Endometrial microvascular endothelial cells (primary cell): Measurements from ENCODE around the gene LRRC66. TPM values are rescaled to one million over a fixed set of nuclear protein-coding genes. Genes with fewer than 3 reads are reported as not detected.

ENCODE experiments used
- in situ Hi-C: cut with HindIII; loops from 2 replicates; pipeline ENCODE4 v1.10.0; 2017; ENCODE audit warnings: low sequenced_read_pairs, low pct_unique_long_range_greater_than_20kb; ENCODE audit errors: inconsistent ontology term
- total RNA-seq: library from RNA; depleted of rRNA; stranded (reverse); fragments of >200 nt; gene quantifications from one replicate; pipeline ENCODE4 v1.2.3, GENCODE V29; 2015; ENCODE audit errors: inconsistent ontology term

Gene LRRC66
- total RNA-seq, result 0.09 TPM

DNA sequence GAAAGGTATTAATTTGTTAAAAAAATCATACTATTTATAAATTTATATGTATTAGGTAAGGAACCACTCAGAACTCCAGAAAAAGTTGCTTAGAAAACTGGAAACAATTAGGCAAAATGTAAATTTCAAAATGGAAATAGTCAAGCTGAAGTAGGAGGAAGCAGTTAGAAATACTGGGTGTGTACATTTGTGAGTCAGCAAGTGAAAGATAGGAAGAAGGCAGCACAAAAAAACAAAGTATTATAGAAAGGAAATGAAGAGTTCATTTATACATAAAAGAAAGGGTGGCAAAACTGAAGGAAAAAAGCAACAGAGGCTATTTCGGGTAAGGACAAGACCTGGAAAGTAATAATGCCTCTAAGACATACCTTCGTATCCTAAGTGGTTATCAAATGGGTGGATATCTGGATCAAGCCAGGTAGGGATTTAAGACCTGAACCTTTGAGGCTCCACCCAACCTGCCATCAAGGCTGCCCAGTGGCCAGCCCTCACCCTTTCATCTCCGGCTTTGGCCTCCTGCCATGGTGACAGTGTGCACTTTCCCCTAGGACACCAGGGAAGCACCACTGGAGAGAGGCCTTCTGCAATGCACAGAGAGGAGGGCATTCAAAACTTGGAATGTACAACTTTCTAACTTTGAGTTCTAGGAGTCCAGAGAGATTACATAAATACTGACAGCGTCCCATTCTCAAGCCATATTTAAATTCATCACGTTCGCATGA, at the start of gene LRRC66:
TSS of gene LRRC66 (minus strand) at position 428 of the 722 bp plus-strand sequence. CDS start 2,750 bp downstream, outside the sequence.
- in situ Hi-C loops, result no loop called here

DNA sequence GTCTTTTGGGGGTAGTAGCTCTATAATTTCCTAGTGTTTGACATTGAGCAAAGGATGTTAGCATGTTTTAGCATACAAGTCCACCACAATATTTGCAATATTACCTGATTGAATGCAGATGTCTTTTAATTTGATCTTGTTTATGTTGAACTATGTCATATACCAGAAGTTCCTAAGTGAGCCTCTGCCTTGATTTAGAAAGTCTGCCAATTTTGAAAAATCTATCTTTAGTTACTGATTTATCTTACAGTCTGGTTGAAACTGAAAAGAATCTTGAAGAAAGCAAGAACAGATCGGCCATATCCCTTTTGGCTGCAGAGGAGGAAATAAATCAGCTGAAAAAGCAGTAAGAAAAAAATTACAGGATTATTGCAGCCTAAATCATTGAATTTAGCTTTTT, 49.4 kb upstream of the LRRC66 start:
- in situ Hi-C loops, result no loop called here

DNA sequence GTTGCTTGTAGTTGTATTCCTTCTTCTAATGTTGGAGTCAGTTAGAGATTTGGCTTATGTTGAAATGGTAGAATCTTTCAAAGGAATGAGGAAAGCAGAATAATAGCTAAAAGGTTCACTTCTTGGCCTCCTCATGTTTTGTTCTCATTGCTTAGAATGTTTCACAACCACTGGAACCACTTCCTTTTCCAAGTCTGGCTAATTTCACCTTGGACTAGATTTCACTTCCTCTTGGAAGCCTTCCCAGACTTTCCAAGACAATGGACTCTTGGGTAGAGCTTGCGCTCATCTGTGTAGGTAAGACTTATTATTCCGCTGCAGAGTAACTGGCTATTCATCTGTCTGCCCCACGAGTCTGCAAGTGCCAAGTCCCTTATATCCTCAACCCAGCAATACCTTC, 39.2 kb upstream of the LRRC66 start:
- in situ Hi-C loops, result no loop called here

GRCh38 chr4:52058275-52058674, 38.1 kb upstream of the LRRC66 start:
- in situ Hi-C loops, result no loop called here

GRCh38 chr4:52057196-52057595, 37.0 kb upstream of the LRRC66 start:
- in situ Hi-C loops, result no loop called here

- in situ Hi-C loops, result no loop called here
Measured at GRCh38 chr4:52054254-52054653, 34.1 kb upstream of the LRRC66 start.

DNA sequence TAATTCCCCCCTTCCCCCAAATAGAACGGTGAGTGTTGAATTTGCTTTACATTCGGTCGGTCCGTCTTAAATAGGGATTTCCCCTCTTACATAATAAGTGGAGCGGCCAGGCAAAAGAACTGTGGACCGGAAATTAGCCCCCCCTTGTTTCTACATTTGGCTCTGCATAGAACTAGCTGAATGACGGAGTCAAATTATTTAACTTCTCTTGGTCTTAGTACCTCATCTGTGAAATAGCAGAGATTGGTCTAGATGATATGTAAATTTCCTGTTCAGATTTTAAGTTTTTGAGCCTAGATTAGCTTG, 32.3 kb upstream of the LRRC66 start:
- in situ Hi-C loops, result no loop called here

GRCh38 chr4:52051615-52052474, 31.7 kb upstream of the LRRC66 start:
- in situ Hi-C loops, result no loop called here

DNA sequence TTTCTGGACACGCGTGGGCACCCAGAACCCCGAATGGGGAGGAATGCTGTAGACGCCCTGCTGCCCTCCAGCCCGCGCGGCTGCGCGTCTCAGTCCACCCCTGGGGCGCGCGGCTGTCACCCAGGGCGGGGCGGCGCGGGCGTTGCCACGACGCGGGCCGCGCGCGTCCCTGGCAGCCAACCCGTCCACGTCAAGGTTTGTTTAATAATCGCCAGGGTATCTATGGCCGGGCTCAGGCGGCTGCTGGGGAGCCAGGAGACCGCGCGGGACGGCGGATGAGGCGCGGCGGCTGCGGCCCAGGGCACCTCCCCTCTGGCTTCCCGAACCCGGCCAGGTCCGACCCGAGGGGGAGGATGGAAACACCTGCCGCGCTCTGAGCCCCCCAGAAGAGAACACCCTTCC, 31.1 kb upstream of the LRRC66 start, which contains the start of gene SPATA18:
TSS of gene SPATA18 (plus strand) at position 92 of the 402 bp plus-strand sequence. CDS start 401 bp downstream, outside the sequence.
- in situ Hi-C loops, result no loop called here

DNA sequence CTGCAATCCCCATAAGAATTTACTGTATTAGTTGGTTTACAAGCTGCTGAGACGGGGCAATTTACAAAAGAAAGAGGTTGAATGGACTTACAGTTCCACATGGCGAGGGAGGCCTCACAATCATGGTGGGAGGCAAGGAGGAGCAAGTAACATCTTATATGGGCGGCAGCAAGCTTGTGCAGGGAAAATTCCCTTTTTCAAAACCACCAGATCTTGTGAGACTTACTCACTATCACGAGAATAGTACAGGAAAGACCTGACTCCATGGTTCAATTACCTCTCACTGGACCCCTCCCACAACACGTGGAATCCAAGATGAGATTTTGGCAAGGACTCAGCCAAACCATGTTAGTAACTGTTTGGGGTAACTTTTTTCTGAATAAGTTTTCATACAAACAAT, 29.1 kb upstream of the LRRC66 start:
- in situ Hi-C loops, result no loop called here

DNA sequence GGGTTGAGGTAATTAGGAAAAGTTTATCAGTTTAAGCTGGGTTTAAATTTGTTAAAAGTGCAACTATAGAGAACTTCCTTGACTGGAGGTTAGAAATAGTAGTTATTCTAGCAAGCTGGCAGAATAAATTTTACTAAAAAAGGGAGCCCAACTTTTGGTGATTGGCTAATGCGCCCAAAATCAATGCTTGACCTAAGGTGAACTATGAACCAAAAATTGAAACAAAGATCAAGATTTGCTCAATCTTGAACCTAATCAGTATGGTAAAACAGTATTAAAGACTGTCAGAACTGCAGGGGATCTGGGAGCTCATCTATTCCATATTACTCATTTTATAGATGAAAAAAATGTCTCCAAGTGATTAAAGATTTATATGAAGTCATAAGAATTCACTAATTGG, 24.9 kb upstream of the LRRC66 start:
- in situ Hi-C loops, result no loop called here

DNA sequence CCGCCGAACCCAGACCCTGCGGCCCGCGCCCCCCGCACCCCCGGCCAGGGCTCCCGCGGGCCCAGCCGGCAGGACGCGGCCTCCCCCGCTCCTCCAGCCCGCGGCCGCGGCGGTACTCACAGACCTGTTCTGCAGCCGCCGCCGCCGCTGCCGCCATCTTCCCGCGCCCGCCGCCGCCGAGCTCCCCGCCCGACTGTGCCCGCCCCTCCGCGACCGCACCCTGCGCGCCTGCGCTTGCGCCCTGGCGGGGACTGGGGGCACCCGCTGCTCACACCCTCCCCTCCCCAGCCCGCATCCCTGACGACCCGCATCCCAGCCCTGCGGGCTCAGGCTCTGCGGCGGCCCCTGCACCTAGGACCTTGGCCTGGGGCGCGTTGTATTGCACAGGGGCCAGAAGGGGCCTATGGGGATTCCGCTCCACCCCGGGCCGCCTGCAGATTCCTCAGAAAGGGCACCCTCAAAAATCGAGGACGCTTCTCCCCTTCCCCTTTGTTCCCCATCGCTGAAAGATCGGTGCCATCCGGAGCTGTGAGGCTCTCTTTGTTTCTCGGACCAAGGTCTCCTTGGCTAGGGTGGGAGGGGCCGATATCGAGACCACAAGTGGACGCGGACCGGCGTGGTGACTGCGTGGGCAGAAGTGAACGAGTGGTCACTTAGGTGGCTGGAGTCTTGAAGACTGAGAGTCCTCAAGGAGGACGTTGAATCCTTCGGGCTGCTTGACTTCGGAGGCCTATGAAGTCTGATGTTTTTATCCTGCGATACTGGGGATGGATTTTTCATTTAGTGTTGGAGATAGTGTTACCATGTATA, 18.1 kb upstream of the LRRC66 start, which contains the start of gene SGCB:
TSS of gene SGCB (minus strand) at position 197 of the 810 bp plus-strand sequence. CDS start at position 157, 40 bp downstream.
- in situ Hi-C loops, result no loop called here

- in situ Hi-C loops, result no loop called here
Measured at GRCh38 chr4:52037689-52038102, 17.5 kb upstream of the LRRC66 start.

- in situ Hi-C loops, result no loop called here
Measured at GRCh38 chr4:52036886-52037530, 16.8 kb upstream of the LRRC66 start.

- in situ Hi-C loops, result no loop called here
Measured at GRCh38 chr4:52035190-52035589, 15.0 kb upstream of the LRRC66 start.

GRCh38 chr4:52032005-52032404, 11.8 kb upstream of the LRRC66 start:
- in situ Hi-C loops, result no loop called here

- in situ Hi-C loops, result no loop called here
Measured at GRCh38 chr4:52028970-52029369, 8.8 kb upstream of the LRRC66 start.

DNA sequence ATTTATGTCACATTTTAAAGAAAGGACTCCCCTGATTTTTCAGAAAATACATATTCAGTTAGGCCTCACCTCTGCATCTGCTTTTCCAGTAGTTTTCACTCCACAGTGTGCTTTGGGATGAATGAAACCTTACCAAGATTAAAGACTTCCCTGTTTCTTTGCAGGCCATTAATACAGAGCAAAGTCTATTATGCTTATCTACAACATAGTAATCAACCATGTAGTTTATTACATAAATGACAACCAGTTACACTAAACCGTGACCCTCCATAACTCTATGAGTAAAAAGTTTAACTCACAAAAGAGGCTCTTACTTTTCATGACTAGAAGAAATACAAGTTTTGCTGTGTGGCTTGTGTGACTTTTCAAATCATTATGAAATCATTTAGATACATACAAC, 2.3 kb downstream of the LRRC66 start:
- in situ Hi-C loops, result no loop called here

GRCh38 chr4:52016981-52017380, 3.2 kb downstream of the LRRC66 start:
- in situ Hi-C loops, result no loop called here
